GM23338 (cell line): ENCODE results near the gene TREML2. TPM values are rescaled to one million over a fixed set of nuclear protein-coding genes. Genes with fewer than 3 reads are reported as not detected.

Source experiments
- ATAC-seq: fragments of 200-7000 bp; cut with Tn5 transposase; 3 replicates; pipeline ENCODE4 v1.9.1; 2020
- DNase-seq: peaks from one replicate; pipeline ENCODE4 v3.0.0-alpha.2; 2015; ENCODE audit warnings: low spot score
- H2AFZ ChIP-seq: fragments of 200-600 bp; sonication (generic); 2 replicates; pipeline ENCODE4 v1.8.0; 2016; ENCODE audit warnings: antibody characterized with exemption, mild to moderate bottlenecking, moderate library complexity
- H3F3A ChIP-seq: fragments of 200-600 bp; sonication (generic); replicated peaks from 2 replicates; pipeline ENCODE4 v1.8.0; 2017; ENCODE audit warnings: antibody characterized with exemption, mixed run types, low read depth
- H3K27ac ChIP-seq: fragments of 200-600 bp; sonication (generic); 2 replicates; pipeline ENCODE4 v1.6.1; 2016; ENCODE audit warnings: low read depth
- H3K27me3 ChIP-seq: fragments of 200-600 bp; sonication (generic); 2 replicates; pipeline ENCODE4 v1.8.0; 2016; ENCODE audit warnings: mild to moderate bottlenecking, mixed run types, moderate library complexity; ENCODE audit not compliant: insufficient read depth
- H3K36me3 ChIP-seq: fragments of 200-600 bp; sonication (generic); 2 replicates; pipeline ENCODE4 v1.8.0; 2016; ENCODE audit warnings: mild to moderate bottlenecking; ENCODE audit not compliant: insufficient read depth
- H3K4me1 ChIP-seq: fragments of 200-600 bp; sonication (generic); 2 replicates; pipeline ENCODE4 v1.8.0; 2016; ENCODE audit warnings: mild to moderate bottlenecking, moderate library complexity; ENCODE audit not compliant: insufficient read depth
- H3K4me2 ChIP-seq: fragments of 200-600 bp; sonication (generic); 2 replicates; pipeline ENCODE4 v1.7.1; 2017; ENCODE audit warnings: mixed run types
- H3K4me3 ChIP-seq: fragments of 200-600 bp; sonication (generic); 2 replicates; pipeline ENCODE4 v1.6.1; 2016; ENCODE audit warnings: mixed run types
- H3K79me2 ChIP-seq: fragments of 200-600 bp; sonication (generic); replicated peaks from 2 replicates; pipeline ENCODE4 v1.8.0; 2017; ENCODE audit warnings: mild to moderate bottlenecking; ENCODE audit not compliant: insufficient read depth
- H3K9me2 ChIP-seq: fragments of 200-600 bp; sonication (generic); 2 replicates; pipeline ENCODE4 v1.8.0; 2017; ENCODE audit not compliant: insufficient read depth
- H4K20me1 ChIP-seq: fragments of 200-600 bp; sonication (generic); replicated peaks from 2 replicates; pipeline ENCODE4 v1.8.0; 2017; ENCODE audit warnings: mild to moderate bottlenecking; ENCODE audit not compliant: insufficient read depth
- H3K27ac Mint-ChIP-seq: 2 replicates; pipeline ENCODE4 v1.8.0; 2020; ENCODE audit warnings: inconsistent platforms, mild to moderate bottlenecking, moderate library complexity, mixed read lengths
- H3K27me3 Mint-ChIP-seq: 3 replicates; pipeline ENCODE4 v1.8.0; 2022; ENCODE audit warnings: low read depth, mild to moderate bottlenecking, moderate library complexity, mixed read lengths, inconsistent platforms; ENCODE audit not compliant: insufficient read depth, poor library complexity
- H3K36me3 Mint-ChIP-seq: 3 replicates; pipeline ENCODE4 v1.8.0; 2021; ENCODE audit warnings: low read depth, mild to moderate bottlenecking, inconsistent platforms, moderate library complexity, mixed read lengths
- H3K4me1 Mint-ChIP-seq: 3 replicates; pipeline ENCODE4 v1.8.0; 2020; ENCODE audit warnings: mild to moderate bottlenecking, inconsistent platforms, mixed read lengths
- H3K4me3 Mint-ChIP-seq: 3 replicates; pipeline ENCODE4 v1.8.0; 2021; ENCODE audit warnings: moderate library complexity, mild to moderate bottlenecking, inconsistent platforms, mixed read lengths
- H3K9me3 Mint-ChIP-seq: 3 replicates; pipeline ENCODE4 v1.8.0; 2020; ENCODE audit warnings: moderate library complexity, mild to moderate bottlenecking, inconsistent platforms, mixed read lengths
- CTCF ChIP-seq, 2 experiments: fragments of 200-600 bp in 1 of 2; sonication (generic) in 1 of 2; conservative IDR thresholded peaks; 2 replicates each; pipeline versions ENCODE4 v1.5.1 to v1.6.1; 2016 to 2017; ENCODE audit warnings: antibody characterized with exemption in 2 of 2, low read depth in 2 of 2, mild to moderate bottlenecking in 2 of 2, moderate library complexity in 1 of 2
- ZNF114 ChIP-seq: fragments of 250-450 bp; sonication (Bioruptor Pico); IDR thresholded peaks from 2 replicates; pipeline ENCODE4 v1.5.0; 2020; ENCODE audit warnings: mild to moderate bottlenecking, moderate library complexity
- ZNF331 ChIP-seq: fragments of 250-450 bp; sonication (Bioruptor Pico); IDR thresholded peaks from 2 replicates; pipeline ENCODE4 v1.5.0; 2020; ENCODE audit warnings: low read depth, mild to moderate bottlenecking, moderate library complexity
- ZNF462 ChIP-seq: fragments of 250-450 bp; sonication (Bioruptor Pico); IDR thresholded peaks from 2 replicates; pipeline ENCODE4 v1.5.0; 2020; ENCODE audit warnings: mild to moderate bottlenecking, moderate library complexity
- polyA plus RNA-seq: library from polyadenylated mRNA; unstranded; fragments of >200 nt; fragmentation: Nextera tagmentation; extraction: Ambion mirVana; gene quantifications from 2 replicates; pipeline ENCODE4 v1.2.1, GENCODE V29; 2016
- total RNA-seq: library from RNA; depleted of rRNA; stranded (reverse); fragments of >200 nt; shearing (Covaris generic); gene quantifications from 2 replicates; pipeline ENCODE4 v1.2.3, GENCODE V29; 2014
- TF ChIP-seq, protein P1 (sequence below): IDR thresholded peaks from 2 replicates; pipeline ENCODE4 v1.6.1; 2016; ENCODE audit warnings: antibody characterized with exemption

The TREML2 gene
- total and polyA plus RNA-seq, 2 experiments from 2014 or later: 0.07 TPM; not detected in 1

DNA sequence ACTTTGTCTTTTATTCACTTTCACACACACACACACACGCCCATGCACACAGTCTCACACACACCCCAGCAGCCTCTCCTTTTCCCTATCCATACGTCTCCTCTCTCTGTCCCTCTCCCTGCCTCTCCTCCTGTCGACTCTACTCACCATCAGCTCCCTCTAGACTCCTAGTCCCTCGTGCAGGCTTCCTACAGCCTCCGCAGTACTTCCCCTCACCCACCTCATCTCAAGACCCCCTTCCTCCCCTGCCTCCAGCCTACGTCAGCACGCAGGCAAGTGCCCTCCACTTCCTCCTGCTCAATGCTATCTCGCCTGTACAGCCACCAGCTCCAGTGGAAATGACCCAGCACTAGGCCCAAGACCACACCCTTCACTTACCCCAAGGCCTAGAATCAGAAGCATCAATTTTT lies 820 bp upstream of the TREML2 start:
- no peak overlapping the region for H2AFZ ChIP-seq
- DNase-seq: no peak
- Mint-ChIP-seq H3K4me1 (peaks cover 23% of the 10 kb centered on the region), H3K36me3 (no peaks in the 10 kb centered on the region), H3K9me3 (no peaks in the 10 kb centered on the region; the same call in 2 of the 3 replicates), H3K4me3 (no peak overlapping the region), H3K27ac (no peak overlapping the region), H3K27me3 (peaks cover 4% of the 10 kb centered on the region)
- H4K20me1 ChIP-seq: no peaks in the 10 kb centered on the region
- no peak overlapping the region for H3K4me2 ChIP-seq
- no peaks in the 10 kb centered on the region for H3K27me3 ChIP-seq
- peaks cover 13% of the 10 kb centered on the region; the same call in 1 of the 2 replicates for H3K4me1 ChIP-seq
- no peak for TF ChIP-seq ZNF331 (CRISPR knock-in tag)
- TF ChIP-seq ZNF462: no peak
- ATAC-seq: peak; percentile 24; the same call in 2 of the 3 replicates
- H3F3A ChIP-seq: no peaks in the 10 kb centered on the region
- H3K27ac ChIP-seq: no peak overlapping the region
- no peaks in the 10 kb centered on the region for H3K9me2 ChIP-seq
- no peaks in the 10 kb centered on the region for H3K36me3 ChIP-seq
- H3K4me3 ChIP-seq: no peak overlapping the region
- no peaks in the 10 kb centered on the region for H3K79me2 ChIP-seq

DNA sequence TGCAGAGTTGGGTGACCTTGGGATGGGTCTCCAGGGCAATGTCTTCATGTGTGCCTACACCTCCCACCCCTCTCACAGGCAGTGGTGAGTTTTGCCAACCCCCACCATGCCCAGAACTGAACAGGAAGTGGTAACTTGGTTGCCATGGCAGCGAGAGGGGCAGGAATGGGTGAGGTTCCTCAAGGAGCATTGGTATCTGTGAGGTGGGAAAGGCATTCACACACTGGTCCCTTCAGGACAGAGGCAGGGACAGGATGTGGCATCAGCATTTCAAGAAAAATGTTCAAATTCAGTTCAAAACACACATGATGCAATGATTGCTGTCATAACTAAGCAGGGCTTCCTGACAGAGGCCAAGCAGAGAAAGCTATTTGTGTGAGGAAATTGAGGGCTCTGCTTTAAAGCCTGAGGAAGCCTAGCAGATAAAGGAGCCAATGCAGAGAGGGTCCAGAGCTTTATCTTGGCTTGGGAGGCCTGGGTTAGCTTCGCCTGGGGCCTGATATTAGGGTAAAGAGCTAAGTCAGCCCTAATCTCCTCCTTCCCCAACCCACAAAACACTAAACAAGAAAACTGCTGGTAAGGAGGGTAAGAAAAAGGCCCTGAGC lies 551 bp downstream of the TREML2 start:
- DNase-seq: peak; percentile 35
- ATAC-seq: no peak
- no peak overlapping the region for H3K4me3 ChIP-seq
- no peak overlapping the region for H3K4me3 Mint-ChIP-seq
- no peaks in the 10 kb centered on the region for H3K27me3 ChIP-seq
- H3F3A ChIP-seq: no peaks in the 10 kb centered on the region
- no peaks in the 10 kb centered on the region for H3K36me3 Mint-ChIP-seq
- H3K9me2 ChIP-seq: no peaks in the 10 kb centered on the region
- no peak overlapping the region for H3K4me2 ChIP-seq
- H3K27me3 Mint-ChIP-seq: peaks cover 3% of the 10 kb centered on the region
- no peaks in the 10 kb centered on the region for H4K20me1 ChIP-seq
- peaks cover 26% of the 10 kb centered on the region for H3K4me1 Mint-ChIP-seq
- H3K27ac Mint-ChIP-seq: no peak overlapping the region
- TF ChIP-seq ZNF331 (CRISPR knock-in tag) (no peak), ZNF114 (CRISPR knock-in tag) (no peak), CTCF (conservative IDR thresholded peaks at IDR 0.05; ENCODE audit: low read depth in 2 of 2) (no peak)
- TF ChIP-seq, protein P1, sequence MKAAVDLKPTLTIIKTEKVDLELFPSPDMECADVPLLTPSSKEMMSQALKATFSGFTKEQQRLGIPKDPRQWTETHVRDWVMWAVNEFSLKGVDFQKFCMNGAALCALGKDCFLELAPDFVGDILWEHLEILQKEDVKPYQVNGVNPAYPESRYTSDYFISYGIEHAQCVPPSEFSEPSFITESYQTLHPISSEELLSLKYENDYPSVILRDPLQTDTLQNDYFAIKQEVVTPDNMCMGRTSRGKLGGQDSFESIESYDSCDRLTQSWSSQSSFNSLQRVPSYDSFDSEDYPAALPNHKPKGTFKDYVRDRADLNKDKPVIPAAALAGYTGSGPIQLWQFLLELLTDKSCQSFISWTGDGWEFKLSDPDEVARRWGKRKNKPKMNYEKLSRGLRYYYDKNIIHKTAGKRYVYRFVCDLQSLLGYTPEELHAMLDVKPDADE: no peak
- H3K9me3 Mint-ChIP-seq: no peaks in the 10 kb centered on the region; the same call in 2 of the 3 replicates
- H2AFZ ChIP-seq: peak overlapping the region; percentile 86; the same call in 1 of the 2 replicates
- no peak overlapping the region for H3K27ac ChIP-seq
- H3K79me2 ChIP-seq: no peaks in the 10 kb centered on the region
- peaks cover 13% of the 10 kb centered on the region; the same call in 1 of the 2 replicates for H3K4me1 ChIP-seq
- no peaks in the 10 kb centered on the region for H3K36me3 ChIP-seq
